ENCODE results near the gene PANK1. TPM values are rescaled to one million over a fixed set of nuclear protein-coding genes. Genes with fewer than 3 reads are reported as not detected.
A peak's percentile ranks its signal among the peaks of the same experiment; 100 is the strongest.

Gene PANK1
- total and polyA plus RNA-seq, 9 of the 15 experiments (the other 6 are each of a cell fraction or from before 2014, with no cell fraction given): 1.7 to 10.7 (median 6.5) TPM

DNA sequence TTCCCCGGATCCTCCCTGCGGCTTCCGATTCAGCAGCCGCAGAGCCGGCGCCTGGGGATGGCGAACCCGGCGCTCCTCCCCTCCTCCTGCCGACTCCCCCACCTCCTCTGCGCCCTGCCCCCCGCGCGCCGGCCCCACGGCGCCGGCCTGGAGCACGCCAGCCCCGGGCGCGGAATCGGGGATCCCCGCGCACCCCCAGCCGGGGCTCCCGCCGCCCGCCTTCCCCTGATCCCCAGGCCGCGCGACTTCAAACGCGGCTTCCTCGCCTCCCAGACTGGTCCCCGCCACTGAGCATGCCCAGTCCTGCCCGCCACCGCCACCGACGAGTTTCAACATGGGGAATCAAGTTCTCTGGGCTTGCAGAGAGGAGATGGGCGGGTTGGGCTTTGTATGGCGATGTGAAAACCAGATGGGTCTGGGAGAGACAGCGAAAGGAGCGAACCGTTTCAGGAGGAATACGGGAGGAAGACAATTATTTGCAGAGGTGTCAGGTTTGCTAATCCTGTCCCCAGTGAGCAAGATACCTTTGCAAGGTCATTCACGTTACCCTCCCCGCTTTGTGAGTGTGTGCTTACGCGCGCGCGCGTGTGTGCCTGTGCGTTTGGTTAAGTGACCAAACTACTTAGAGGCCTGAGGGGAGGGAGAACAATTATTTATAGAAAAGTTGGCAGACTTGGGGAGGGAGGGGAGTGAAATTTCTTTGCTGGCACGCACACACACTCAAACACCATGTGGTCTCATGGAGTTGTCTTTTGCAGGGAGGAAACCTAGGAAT is at the start of gene PANK1 (continued):
- TF ChIP-seq, protein P1, sequence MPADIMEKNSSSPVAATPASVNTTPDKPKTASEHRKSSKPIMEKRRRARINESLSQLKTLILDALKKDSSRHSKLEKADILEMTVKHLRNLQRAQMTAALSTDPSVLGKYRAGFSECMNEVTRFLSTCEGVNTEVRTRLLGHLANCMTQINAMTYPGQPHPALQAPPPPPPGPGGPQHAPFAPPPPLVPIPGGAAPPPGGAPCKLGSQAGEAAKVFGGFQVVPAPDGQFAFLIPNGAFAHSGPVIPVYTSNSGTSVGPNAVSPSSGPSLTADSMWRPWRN (IDR thresholded peaks at IDR 0.05; ENCODE audit: low read depth): no peak
- no peak for TF ChIP-seq ZNF695 (CRISPR knock-in tag; IDR thresholded peaks at IDR 0.05)
- TF ChIP-seq, protein P2, sequence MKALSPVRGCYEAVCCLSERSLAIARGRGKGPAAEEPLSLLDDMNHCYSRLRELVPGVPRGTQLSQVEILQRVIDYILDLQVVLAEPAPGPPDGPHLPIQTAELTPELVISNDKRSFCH (CRISPR knock-in tag; IDR thresholded peaks at IDR 0.05): no peak
- TF ChIP-seq, protein P2 (tag; IDR thresholded peaks at IDR 0.05): no peak
- TF ChIP-seq HNRNPL (IDR thresholded peaks at IDR 0.05; ENCODE audit: low read depth, low read length): no peak
- TF ChIP-seq ZFX (CRISPR knock-in tag; IDR thresholded peaks at IDR 0.05): peak; percentile 32; the same call in 1 of the 2 replicates
- TF ChIP-seq, protein P3, sequence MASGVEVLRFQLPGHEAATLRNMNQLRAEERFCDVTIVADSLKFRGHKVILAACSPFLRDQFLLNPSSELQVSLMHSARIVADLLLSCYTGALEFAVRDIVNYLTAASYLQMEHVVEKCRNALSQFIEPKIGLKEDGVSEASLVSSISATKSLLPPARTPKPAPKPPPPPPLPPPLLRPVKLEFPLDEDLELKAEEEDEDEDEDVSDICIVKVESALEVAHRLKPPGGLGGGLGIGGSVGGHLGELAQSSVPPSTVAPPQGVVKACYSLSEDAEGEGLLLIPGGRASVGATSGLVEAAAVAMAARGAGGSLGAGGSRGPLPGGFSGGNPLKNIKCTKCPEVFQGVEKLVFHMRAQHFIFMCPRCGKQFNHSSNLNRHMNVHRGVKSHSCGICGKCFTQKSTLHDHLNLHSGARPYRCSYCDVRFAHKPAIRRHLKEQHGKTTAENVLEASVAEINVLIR (CRISPR knock-in tag; IDR thresholded peaks at IDR 0.05): no peak
- TF ChIP-seq, protein P4, sequence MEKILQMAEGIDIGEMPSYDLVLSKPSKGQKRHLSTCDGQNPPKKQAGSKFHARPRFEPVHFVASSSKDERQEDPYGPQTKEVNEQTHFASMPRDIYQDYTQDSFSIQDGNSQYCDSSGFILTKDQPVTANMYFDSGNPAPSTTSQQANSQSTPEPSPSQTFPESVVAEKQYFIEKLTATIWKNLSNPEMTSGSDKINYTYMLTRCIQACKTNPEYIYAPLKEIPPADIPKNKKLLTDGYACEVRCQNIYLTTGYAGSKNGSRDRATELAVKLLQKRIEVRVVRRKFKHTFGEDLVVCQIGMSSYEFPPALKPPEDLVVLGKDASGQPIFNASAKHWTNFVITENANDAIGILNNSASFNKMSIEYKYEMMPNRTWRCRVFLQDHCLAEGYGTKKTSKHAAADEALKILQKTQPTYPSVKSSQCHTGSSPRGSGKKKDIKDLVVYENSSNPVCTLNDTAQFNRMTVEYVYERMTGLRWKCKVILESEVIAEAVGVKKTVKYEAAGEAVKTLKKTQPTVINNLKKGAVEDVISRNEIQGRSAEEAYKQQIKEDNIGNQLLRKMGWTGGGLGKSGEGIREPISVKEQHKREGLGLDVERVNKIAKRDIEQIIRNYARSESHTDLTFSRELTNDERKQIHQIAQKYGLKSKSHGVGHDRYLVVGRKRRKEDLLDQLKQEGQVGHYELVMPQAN (IDR thresholded peaks at IDR 0.05; ENCODE audit: borderline replicate concordance): no peak
- TF ChIP-seq, protein P5, sequence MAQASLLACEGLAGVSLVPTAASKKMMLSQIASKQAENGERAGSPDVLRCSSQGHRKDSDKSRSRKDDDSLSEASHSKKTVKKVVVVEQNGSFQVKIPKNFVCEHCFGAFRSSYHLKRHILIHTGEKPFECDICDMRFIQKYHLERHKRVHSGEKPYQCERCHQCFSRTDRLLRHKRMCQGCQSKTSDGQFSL (CRISPR knock-in tag; IDR thresholded peaks at IDR 0.05): 0 out of 2 replicates have a peak, but pooled peaks have one; percentile 21
- TF ChIP-seq, protein P5 (tag; IDR thresholded peaks at IDR 0.05): 0 out of 4 replicates have a peak, but pooled peaks of 1 of the 2 experiments have one; percentile 46
- no peak for TF ChIP-seq GABPB2 (CRISPR knock-in tag; conservative IDR thresholded peaks at IDR 0.05)
- TF ChIP-seq, protein P6, sequence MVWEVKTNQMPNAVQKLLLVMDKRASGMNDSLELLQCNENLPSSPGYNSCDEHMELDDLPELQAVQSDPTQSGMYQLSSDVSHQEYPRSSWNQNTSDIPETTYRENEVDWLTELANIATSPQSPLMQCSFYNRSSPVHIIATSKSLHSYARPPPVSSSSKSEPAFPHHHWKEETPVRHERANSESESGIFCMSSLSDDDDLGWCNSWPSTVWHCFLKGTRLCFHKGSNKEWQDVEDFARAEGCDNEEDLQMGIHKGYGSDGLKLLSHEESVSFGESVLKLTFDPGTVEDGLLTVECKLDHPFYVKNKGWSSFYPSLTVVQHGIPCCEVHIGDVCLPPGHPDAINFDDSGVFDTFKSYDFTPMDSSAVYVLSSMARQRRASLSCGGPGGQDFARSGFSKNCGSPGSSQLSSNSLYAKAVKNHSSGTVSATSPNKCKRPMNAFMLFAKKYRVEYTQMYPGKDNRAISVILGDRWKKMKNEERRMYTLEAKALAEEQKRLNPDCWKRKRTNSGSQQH (CRISPR knock-in tag; IDR thresholded peaks at IDR 0.05): no peak
- TF ChIP-seq E2F3 (CRISPR knock-in tag; IDR thresholded peaks at IDR 0.05): no peak
- TF ChIP-seq FOXK2 (conservative IDR thresholded peaks at IDR 0.05 in 1 of 2, IDR thresholded peaks at IDR 0.05 in 1 of 2; ENCODE audit: low read depth in 2 of 2): no peak
- no peak for TF ChIP-seq BRD4 (IDR thresholded peaks at IDR 0.05)
- peak; percentile 38 for TF ChIP-seq POLR2B (IDR thresholded peaks at IDR 0.05; ENCODE audit: low read depth, partially characterized antibody)
- no peak for TF ChIP-seq CBFA2T3 (IDR thresholded peaks at IDR 0.05)
- TF ChIP-seq, protein P7, sequence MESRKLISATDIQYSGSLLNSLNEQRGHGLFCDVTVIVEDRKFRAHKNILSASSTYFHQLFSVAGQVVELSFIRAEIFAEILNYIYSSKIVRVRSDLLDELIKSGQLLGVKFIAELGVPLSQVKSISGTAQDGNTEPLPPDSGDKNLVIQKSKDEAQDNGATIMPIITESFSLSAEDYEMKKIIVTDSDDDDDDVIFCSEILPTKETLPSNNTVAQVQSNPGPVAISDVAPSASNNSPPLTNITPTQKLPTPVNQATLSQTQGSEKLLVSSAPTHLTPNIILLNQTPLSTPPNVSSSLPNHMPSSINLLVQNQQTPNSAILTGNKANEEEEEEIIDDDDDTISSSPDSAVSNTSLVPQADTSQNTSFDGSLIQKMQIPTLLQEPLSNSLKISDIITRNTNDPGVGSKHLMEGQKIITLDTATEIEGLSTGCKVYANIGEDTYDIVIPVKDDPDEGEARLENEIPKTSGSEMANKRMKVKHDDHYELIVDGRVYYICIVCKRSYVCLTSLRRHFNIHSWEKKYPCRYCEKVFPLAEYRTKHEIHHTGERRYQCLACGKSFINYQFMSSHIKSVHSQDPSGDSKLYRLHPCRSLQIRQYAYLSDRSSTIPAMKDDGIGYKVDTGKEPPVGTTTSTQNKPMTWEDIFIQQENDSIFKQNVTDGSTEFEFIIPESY (CRISPR knock-in tag; IDR thresholded peaks at IDR 0.05): no peak
- TF ChIP-seq ADNP (tag; IDR thresholded peaks at IDR 0.05): no peak
